Measurements from ENCODE around the gene DNAH14. TPM values are rescaled to one million over a fixed set of nuclear protein-coding genes. Genes with fewer than 3 reads are reported as not detected.

Gene DNAH14
- polyA plus RNA-seq, 1 donor from 2014 or later = 24.9 TPM

- Histone ChIP-seq H3K4me2 (ENCODE audit: low read length) (no peak overlapping the region), H3K4me3 (ENCODE audit: low read length) (no peak overlapping the region), H3K79me2 (replicated peaks; ENCODE audit: insufficient read depth, low read length) (peaks cover 4% of the 10 kb centered on the region), H3K9me2 (ENCODE audit: insufficient read depth, low read length) (no peaks in the 10 kb centered on the region), H3K27ac (ENCODE audit: low read length) (no peak overlapping the region), H3K9ac (ENCODE audit: low read length) (no peak overlapping the region), H3K27me3 (ENCODE audit: insufficient read depth, low read depth, low read length) (no peaks in the 10 kb centered on the region), H4K20me1 (ENCODE audit: insufficient read depth) (no peaks in the 10 kb centered on the region), H2AFZ (ENCODE audit: low read depth, low read length) (no peak overlapping the region), H3K36me3 (ENCODE audit: insufficient read depth, low read length) (no peaks in the 10 kb centered on the region), H3K9me3 (ENCODE audit: low read length) (no peaks in the 10 kb centered on the region), H3F3A (ENCODE audit: insufficient read depth, low read length, poor library complexity, severe bottlenecking) (no peaks in the 10 kb centered on the region)
- TF ChIP-seq POLR2AphosphoS5 (IDR thresholded peaks at IDR 0.05) = no peak
- TF ChIP-seq RAD21 (conservative IDR thresholded peaks at IDR 0.05) = no peak
- no peak for TF ChIP-seq SMC3 (conservative IDR thresholded peaks at IDR 0.05; ENCODE audit: poor library complexity)
- TF ChIP-seq TAF1 (IDR thresholded peaks at IDR 0.05; ENCODE audit: low read depth) = no peak
- no peak for TF ChIP-seq CTCF (IDR thresholded peaks at IDR 0.05; ENCODE audit: poor library complexity, severe bottlenecking)
- no peak for TF ChIP-seq MXI1 (conservative IDR thresholded peaks at IDR 0.05; ENCODE audit: poor library complexity, severe bottlenecking)
- TF ChIP-seq, protein P1, sequence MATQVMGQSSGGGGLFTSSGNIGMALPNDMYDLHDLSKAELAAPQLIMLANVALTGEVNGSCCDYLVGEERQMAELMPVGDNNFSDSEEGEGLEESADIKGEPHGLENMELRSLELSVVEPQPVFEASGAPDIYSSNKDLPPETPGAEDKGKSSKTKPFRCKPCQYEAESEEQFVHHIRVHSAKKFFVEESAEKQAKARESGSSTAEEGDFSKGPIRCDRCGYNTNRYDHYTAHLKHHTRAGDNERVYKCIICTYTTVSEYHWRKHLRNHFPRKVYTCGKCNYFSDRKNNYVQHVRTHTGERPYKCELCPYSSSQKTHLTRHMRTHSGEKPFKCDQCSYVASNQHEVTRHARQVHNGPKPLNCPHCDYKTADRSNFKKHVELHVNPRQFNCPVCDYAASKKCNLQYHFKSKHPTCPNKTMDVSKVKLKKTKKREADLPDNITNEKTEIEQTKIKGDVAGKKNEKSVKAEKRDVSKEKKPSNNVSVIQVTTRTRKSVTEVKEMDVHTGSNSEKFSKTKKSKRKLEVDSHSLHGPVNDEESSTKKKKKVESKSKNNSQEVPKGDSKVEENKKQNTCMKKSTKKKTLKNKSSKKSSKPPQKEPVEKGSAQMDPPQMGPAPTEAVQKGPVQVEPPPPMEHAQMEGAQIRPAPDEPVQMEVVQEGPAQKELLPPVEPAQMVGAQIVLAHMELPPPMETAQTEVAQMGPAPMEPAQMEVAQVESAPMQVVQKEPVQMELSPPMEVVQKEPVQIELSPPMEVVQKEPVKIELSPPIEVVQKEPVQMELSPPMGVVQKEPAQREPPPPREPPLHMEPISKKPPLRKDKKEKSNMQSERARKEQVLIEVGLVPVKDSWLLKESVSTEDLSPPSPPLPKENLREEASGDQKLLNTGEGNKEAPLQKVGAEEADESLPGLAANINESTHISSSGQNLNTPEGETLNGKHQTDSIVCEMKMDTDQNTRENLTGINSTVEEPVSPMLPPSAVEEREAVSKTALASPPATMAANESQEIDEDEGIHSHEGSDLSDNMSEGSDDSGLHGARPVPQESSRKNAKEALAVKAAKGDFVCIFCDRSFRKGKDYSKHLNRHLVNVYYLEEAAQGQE (IDR thresholded peaks at IDR 0.05; ENCODE audit: borderline replicate concordance) = no peak
- TF ChIP-seq EZH2 (IDR thresholded peaks at IDR 0.05; ENCODE audit: borderline replicate concordance, insufficient read depth, low read length, poor library complexity, severe bottlenecking) = no peak
- TF ChIP-seq EP300 (conservative IDR thresholded peaks at IDR 0.05; ENCODE audit: poor library complexity, severe bottlenecking) = no peak
Measured at GRCh38 chr1:224931605-224932004, 2.1 kb downstream of the DNAH14 start.

- no peak overlapping the region for H3K4me3 ChIP-seq (ENCODE audit: low read length)
- H3K27ac ChIP-seq (ENCODE audit: low read length) = no peak overlapping the region
- TF ChIP-seq EP300 (conservative IDR thresholded peaks at IDR 0.05; ENCODE audit: poor library complexity, severe bottlenecking) (no peak), CTCF (IDR thresholded peaks at IDR 0.05; ENCODE audit: poor library complexity, severe bottlenecking) (no peak), SMC3 (conservative IDR thresholded peaks at IDR 0.05; ENCODE audit: poor library complexity) (no peak), TAF1 (IDR thresholded peaks at IDR 0.05; ENCODE audit: low read depth) (no peak), MXI1 (conservative IDR thresholded peaks at IDR 0.05; ENCODE audit: poor library complexity, severe bottlenecking) (no peak), EZH2 (IDR thresholded peaks at IDR 0.05; ENCODE audit: borderline replicate concordance, insufficient read depth, low read length, poor library complexity, severe bottlenecking) (no peak)
- H3F3A ChIP-seq (ENCODE audit: insufficient read depth, low read length, poor library complexity, severe bottlenecking) = no peaks in the 10 kb centered on the region
- H3K36me3 ChIP-seq (ENCODE audit: insufficient read depth, low read length) = no peaks in the 10 kb centered on the region
- H3K27me3 ChIP-seq (ENCODE audit: insufficient read depth, low read depth, low read length) = no peaks in the 10 kb centered on the region
- no peak overlapping the region for H2AFZ ChIP-seq (ENCODE audit: low read depth, low read length)
- H3K4me2 ChIP-seq (ENCODE audit: low read length) = no peak overlapping the region
- no peak overlapping the region for H3K9ac ChIP-seq (ENCODE audit: low read length)
- H4K20me1 ChIP-seq (ENCODE audit: insufficient read depth) = no peaks in the 10 kb centered on the region
- no peaks in the 10 kb centered on the region for H3K9me2 ChIP-seq (ENCODE audit: insufficient read depth, low read length)
- H3K79me2 ChIP-seq (replicated peaks; ENCODE audit: insufficient read depth, low read length) = peaks cover 4% of the 10 kb centered on the region
- no peaks in the 10 kb centered on the region for H3K9me3 ChIP-seq (ENCODE audit: low read length)
Measured at GRCh38 chr1:224932607-224933249, 3.3 kb downstream of the DNAH14 start.
